Measurements from ENCODE around the gene MLLT10. TPM values are rescaled to one million over a fixed set of nuclear protein-coding genes. Genes with fewer than 3 reads are reported as not detected.

The MLLT10 gene
- total RNA-seq, 1 experiment from 2014 or later = 48.4 TPM

DNA sequence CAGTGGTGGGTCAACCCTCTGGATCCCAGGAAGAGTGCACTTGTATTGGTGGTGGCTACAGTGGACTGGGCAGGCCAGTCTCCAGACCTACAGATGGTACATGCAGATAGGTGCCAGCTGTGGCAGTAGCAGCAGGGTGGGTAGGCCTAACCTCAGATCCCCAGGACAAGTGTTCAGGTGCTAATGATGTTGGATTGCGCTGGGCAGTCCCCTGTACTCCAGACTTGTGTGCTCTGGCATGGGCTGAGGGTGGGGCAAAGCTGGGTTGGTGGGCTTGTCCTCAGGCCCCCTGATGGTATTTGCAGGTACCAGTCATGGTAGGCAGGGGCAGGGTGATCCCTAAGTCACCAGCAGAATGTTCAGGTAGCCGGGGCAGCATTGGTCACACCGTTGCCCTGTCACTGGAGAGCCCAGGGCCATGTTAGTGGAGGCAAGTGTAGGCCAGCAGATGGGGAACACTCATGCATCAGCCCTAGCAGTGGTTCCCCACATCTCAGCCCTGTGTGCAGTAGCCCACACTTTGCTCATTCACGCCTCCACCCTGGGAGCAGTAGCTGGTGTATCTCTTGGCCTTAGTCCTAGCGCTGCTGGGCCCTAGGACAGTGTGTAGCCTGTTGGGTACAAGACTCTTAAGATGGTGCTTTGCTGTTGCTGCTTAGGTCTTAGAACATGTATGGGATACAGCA is 171.3 kb downstream of the MLLT10 start:
- Histone ChIP-seq H4K20me1 (ENCODE audit: insufficient read depth) (no peaks in the 10 kb centered on the region), H2AFZ (no peak overlapping the region), H3K79me2 (ENCODE audit: low read depth) (peaks cover 8% of the 10 kb centered on the region; the same call in 1 of the 2 replicates), H3K36me3 (ENCODE audit: low read depth) (no peaks in the 10 kb centered on the region), H3K9me3 (ENCODE audit: insufficient read depth, low read depth) (no peaks in the 10 kb centered on the region; the same call in 1 of the 2 replicates), H3K27ac (no peak overlapping the region), H3K4me3 (no peak overlapping the region), H3F3A (ENCODE audit: insufficient read depth, low read depth) (no peaks in the 10 kb centered on the region; the same call in 1 of the 2 replicates), H3K27me3 (ENCODE audit: insufficient read depth, low read depth) (no peaks in the 10 kb centered on the region), H3K4me2 (no peak overlapping the region), H3K9me2 (ENCODE audit: insufficient read depth) (no peaks in the 10 kb centered on the region), H3K4me1 (replicated peaks; ENCODE audit: insufficient read depth) (no peaks in the 10 kb centered on the region)
- DNase-seq = no peak
- ChIA-PET POLR2A (ENCODE audit: unreplicated experiment) (no interaction called here), CTCF (no interaction called here)
- BruUV-seq (replicated peaks) = no TSS peak
- intact Hi-C loops (cut with micrococcal nuclease; ENCODE audit: unreplicated experiment) = no loop called here
- TF ChIP-seq, protein P1, sequence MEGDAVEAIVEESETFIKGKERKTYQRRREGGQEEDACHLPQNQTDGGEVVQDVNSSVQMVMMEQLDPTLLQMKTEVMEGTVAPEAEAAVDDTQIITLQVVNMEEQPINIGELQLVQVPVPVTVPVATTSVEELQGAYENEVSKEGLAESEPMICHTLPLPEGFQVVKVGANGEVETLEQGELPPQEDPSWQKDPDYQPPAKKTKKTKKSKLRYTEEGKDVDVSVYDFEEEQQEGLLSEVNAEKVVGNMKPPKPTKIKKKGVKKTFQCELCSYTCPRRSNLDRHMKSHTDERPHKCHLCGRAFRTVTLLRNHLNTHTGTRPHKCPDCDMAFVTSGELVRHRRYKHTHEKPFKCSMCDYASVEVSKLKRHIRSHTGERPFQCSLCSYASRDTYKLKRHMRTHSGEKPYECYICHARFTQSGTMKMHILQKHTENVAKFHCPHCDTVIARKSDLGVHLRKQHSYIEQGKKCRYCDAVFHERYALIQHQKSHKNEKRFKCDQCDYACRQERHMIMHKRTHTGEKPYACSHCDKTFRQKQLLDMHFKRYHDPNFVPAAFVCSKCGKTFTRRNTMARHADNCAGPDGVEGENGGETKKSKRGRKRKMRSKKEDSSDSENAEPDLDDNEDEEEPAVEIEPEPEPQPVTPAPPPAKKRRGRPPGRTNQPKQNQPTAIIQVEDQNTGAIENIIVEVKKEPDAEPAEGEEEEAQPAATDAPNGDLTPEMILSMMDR (conservative IDR thresholded peaks at IDR 0.05) = no peak
- TF ChIP-seq EZH2 (IDR thresholded peaks at IDR 0.05; ENCODE audit: low read depth) = no peak

- DNase-seq = no peak
- Histone ChIP-seq H4K20me1 (ENCODE audit: insufficient read depth) (no peaks in the 10 kb centered on the region), H3K4me1 (replicated peaks; ENCODE audit: insufficient read depth) (no peaks in the 10 kb centered on the region), H3K9me3 (ENCODE audit: insufficient read depth, low read depth) (no peaks in the 10 kb centered on the region), H3K79me2 (ENCODE audit: low read depth) (peaks cover 8% of the 10 kb centered on the region; the same call in 1 of the 2 replicates), H3K9me2 (ENCODE audit: insufficient read depth) (no peaks in the 10 kb centered on the region), H3K27me3 (ENCODE audit: insufficient read depth, low read depth) (no peaks in the 10 kb centered on the region), H3F3A (ENCODE audit: insufficient read depth, low read depth) (no peaks in the 10 kb centered on the region; the same call in 1 of the 2 replicates), H3K36me3 (ENCODE audit: low read depth) (no peaks in the 10 kb centered on the region), H3K4me2 (no peak overlapping the region), H3K4me3 (no peak overlapping the region), H2AFZ (no peak overlapping the region), H3K27ac (no peak overlapping the region)
- TF ChIP-seq, protein P1 (conservative IDR thresholded peaks at IDR 0.05) = no peak
- TF ChIP-seq EZH2 (IDR thresholded peaks at IDR 0.05; ENCODE audit: low read depth) = no peak
- CTCF ChIA-PET = no interaction called here
- POLR2A ChIA-PET (ENCODE audit: unreplicated experiment) = no interaction called here
- intact Hi-C loops (cut with micrococcal nuclease; ENCODE audit: unreplicated experiment) = no loop called here
- BruUV-seq (replicated peaks) = no TSS peak
Measured at GRCh38 chr10:21705828-21706176, 171.8 kb downstream of the MLLT10 start.

DNA sequence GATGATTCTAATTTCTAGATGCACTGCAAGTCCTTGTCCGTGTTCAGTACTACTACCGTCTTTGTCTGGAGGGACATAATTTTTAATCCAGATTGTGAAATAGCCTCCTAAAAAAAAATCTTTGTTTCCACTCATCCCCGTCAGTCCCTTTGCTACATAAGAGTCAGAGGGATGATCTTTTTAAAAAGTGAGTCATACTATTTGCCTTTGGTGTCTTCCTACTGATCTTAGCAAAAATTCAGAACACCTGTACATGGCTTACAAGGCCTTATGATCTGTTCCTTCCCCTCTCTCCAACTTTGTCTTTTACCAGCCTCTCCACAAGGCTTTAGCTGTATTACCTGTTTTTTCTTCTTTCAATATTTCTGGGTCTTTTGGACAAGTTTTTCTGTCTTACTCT is 173.5 kb downstream of the MLLT10 start:
- H2AFZ ChIP-seq = no peak overlapping the region
- no peaks in the 10 kb centered on the region; the same call in 1 of the 2 replicates for H3F3A ChIP-seq (ENCODE audit: insufficient read depth, low read depth)
- BruUV-seq (replicated peaks) = no TSS peak
- CTCF ChIA-PET = no interaction called here
- no peaks in the 10 kb centered on the region for H3K9me2 ChIP-seq (ENCODE audit: insufficient read depth)
- no peaks in the 10 kb centered on the region for H3K9me3 ChIP-seq (ENCODE audit: insufficient read depth, low read depth)
- peaks cover 8% of the 10 kb centered on the region; the same call in 1 of the 2 replicates for H3K79me2 ChIP-seq (ENCODE audit: low read depth)
- no peak for TF ChIP-seq EZH2 (IDR thresholded peaks at IDR 0.05; ENCODE audit: low read depth)
- TF ChIP-seq, protein P1 (conservative IDR thresholded peaks at IDR 0.05) = no peak
- H3K36me3 ChIP-seq (ENCODE audit: low read depth) = no peaks in the 10 kb centered on the region
- DNase-seq = no peak
- H4K20me1 ChIP-seq (ENCODE audit: insufficient read depth) = no peaks in the 10 kb centered on the region
- H3K27ac ChIP-seq = no peak overlapping the region
- H3K4me2 ChIP-seq = no peak overlapping the region
- no peak overlapping the region for H3K4me3 ChIP-seq
- POLR2A ChIA-PET (ENCODE audit: unreplicated experiment) = no interaction called here
- no peaks in the 10 kb centered on the region for H3K27me3 ChIP-seq (ENCODE audit: insufficient read depth, low read depth)
- intact Hi-C loops (cut with micrococcal nuclease; ENCODE audit: unreplicated experiment) = no loop called here
- H3K4me1 ChIP-seq (replicated peaks; ENCODE audit: insufficient read depth) = no peaks in the 10 kb centered on the region

Measured in PC-9 (cell line).